ENCODE results near the gene BCAP29. TPM values are rescaled to one million over a fixed set of nuclear protein-coding genes. Genes with fewer than 3 reads are reported as not detected.

The BCAP29 gene
- total and polyA plus RNA-seq, 7 donors, result 15.6 to 173 (median 104) TPM

DNA sequence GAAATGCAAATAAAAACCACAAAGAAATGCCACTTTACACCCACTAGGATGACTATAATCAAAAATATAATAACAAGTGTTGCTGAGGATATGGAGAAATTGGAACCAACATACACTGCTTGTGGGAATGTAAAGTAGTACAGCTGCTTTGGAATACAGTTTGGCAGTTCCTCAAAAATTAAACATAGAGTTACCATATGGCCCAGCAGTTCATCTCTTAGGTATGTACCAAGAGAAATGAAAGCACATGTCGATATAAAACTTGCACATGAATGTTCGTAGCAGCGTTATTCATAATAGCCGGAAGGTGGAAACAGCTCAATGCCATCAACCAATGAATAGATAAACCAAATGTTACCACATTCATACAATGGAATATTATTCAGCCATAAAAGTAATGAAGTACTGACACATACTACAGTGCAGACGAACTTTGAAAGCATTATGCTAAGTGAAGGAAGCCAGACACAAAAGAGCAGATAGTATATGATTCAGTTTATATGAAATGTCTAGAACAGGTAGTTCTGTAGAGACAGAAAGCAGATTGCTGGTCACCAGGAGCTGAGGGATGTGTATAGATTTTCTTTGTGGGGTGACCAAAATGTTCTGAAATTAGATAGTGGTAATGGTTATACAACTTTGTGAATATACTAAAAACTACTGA, 12.4 kb downstream of the BCAP29 start:
- Histone ChIP-seq H3K36me3 (peaks cover 0 to 24% (median 2%) of the 10 kb centered on the region in 4 donors), H3K4me1 (peaks cover 0 to 59% (median 32%) of the 10 kb centered on the region in 4 donors), H3K27me3 (no peaks in the 10 kb centered on the region), H3K9me3 (no peaks in the 10 kb centered on the region), H3K27ac (peak overlapping the region in 2 of 4 donors; percentile 60 to 81), H3K4me3 (no peak overlapping the region)
- TF ChIP-seq POLR2AphosphoS5 (IDR thresholded peaks at IDR 0.05) (peak in 3 of 4 donors; percentile 58 to 63 (median 59)), POLR2A (IDR thresholded peaks at IDR 0.05) (no peak), EP300 (IDR thresholded peaks at IDR 0.05) (no peak)
- 95 to 96% methylated on average over 5 of the region's 5 CpGs for WGBS, 2 donors
- DNase-seq, result no peak
- intact Hi-C loops (cut with DNase I), result loop anchor here (10.0 kb wide), 1 partner anchor 128 kb away; no protein-coding TSS in a partner anchor

DNA sequence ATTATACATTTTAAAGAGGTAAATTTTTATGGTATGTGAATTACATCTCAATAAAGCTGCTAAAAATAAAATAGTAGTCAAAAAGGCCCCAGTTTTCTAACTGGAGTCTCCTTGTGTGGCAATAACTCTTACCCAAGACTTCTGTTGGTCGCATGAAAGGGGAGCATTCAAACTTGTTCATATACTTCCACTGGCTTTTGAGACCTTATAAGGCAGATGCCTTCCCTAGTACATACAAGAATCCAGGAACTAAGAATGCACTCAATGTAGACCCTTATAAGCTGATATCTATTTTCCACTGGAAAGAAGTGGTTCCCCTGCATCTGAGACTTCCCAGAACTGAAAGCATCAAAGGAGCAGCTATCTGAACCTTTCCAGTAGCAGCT, 13.0 kb downstream of the BCAP29 start:
- WGBS, 2 donors, result 92 to 93% methylated on average over 1 of the region's 1 CpG
- H3K9me3 ChIP-seq, result no peaks in the 10 kb centered on the region
- peak overlapping the region in 2 of 4 donors; percentile 60 to 81 for H3K27ac ChIP-seq
- peaks cover 0 to 24% (median 2%) of the 10 kb centered on the region in 4 donors for H3K36me3 ChIP-seq
- TF ChIP-seq, protein P1, sequence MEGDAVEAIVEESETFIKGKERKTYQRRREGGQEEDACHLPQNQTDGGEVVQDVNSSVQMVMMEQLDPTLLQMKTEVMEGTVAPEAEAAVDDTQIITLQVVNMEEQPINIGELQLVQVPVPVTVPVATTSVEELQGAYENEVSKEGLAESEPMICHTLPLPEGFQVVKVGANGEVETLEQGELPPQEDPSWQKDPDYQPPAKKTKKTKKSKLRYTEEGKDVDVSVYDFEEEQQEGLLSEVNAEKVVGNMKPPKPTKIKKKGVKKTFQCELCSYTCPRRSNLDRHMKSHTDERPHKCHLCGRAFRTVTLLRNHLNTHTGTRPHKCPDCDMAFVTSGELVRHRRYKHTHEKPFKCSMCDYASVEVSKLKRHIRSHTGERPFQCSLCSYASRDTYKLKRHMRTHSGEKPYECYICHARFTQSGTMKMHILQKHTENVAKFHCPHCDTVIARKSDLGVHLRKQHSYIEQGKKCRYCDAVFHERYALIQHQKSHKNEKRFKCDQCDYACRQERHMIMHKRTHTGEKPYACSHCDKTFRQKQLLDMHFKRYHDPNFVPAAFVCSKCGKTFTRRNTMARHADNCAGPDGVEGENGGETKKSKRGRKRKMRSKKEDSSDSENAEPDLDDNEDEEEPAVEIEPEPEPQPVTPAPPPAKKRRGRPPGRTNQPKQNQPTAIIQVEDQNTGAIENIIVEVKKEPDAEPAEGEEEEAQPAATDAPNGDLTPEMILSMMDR (IDR thresholded peaks at IDR 0.05), result no peak
- TF ChIP-seq POLR2A (IDR thresholded peaks at IDR 0.05), result no peak
- H3K27me3 ChIP-seq, result no peaks in the 10 kb centered on the region
- no peak overlapping the region for H3K4me3 ChIP-seq
- peaks cover 0 to 59% (median 32%) of the 10 kb centered on the region in 4 donors for H3K4me1 ChIP-seq
- intact Hi-C loops (cut with DNase I), result loop anchor here (10.0 kb wide), 1 partner anchor 128 kb away; no protein-coding TSS in a partner anchor
- DNase-seq, result no peak

DNA sequence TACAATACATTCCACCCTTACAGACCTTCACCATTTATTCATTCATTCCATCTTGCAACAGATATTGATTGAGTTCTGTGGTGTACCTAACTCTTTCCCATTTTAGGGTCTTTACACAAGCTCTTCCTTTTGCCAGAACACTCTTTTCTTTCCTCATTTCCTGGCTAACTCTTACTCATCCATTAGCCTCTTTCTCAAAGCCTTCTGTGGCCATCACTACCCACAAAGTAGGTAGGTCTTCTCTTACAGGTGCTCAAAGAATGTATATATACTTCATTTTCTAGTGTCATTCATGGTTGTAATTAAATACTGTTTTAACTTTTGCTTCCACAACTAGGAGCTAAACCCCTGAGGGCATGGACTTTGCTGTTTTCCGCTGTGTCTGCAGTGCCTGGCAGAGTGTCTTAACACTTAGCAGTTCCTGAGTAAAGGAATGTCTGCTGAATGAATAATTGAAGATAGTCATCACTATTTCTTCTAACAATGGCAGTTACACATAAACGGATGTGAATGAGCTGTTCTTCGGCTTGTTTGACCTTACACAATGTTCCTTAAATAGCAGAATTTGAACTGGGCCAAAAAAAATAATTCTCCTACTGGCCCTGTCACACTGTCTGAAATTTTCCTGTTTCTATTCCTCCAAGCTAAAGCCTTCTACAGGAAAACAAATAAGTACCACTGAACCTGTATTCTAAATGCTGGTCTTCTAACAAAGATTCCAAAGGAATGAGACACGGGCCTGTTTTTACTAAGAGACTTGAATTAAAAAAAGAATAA, 15.1 kb downstream of the BCAP29 start:
- WGBS, 2 donors, result 80 to 87% methylated on average over 4 of the region's 4 CpGs
- Histone ChIP-seq H3K36me3 (peaks cover 0 to 27% (median 2%) of the 10 kb centered on the region in 4 donors), H3K27ac (peak overlapping the region; percentile 10 to 81 (median 70)), H3K4me3 (no peak overlapping the region), H3K4me1 (peaks cover 0 to 51% (median 28%) of the 10 kb centered on the region in 4 donors), H3K9me3 (no peaks in the 10 kb centered on the region), H3K27me3 (no peaks in the 10 kb centered on the region)
- intact Hi-C loops (cut with DNase I), result loop anchor here (5.0 to 10.0 kb wide), 2 partner anchors 33 to 130 kb away; partner anchors contain the start of genes COG5 and DUS4L
- DNase-seq, result no peak
- TF ChIP-seq POLR2AphosphoS5 (IDR thresholded peaks at IDR 0.05), result peak in 3 of 4 donors; percentile 46 to 65 (median 62)
- TF ChIP-seq POLR2A (IDR thresholded peaks at IDR 0.05), result no peak

DNA sequence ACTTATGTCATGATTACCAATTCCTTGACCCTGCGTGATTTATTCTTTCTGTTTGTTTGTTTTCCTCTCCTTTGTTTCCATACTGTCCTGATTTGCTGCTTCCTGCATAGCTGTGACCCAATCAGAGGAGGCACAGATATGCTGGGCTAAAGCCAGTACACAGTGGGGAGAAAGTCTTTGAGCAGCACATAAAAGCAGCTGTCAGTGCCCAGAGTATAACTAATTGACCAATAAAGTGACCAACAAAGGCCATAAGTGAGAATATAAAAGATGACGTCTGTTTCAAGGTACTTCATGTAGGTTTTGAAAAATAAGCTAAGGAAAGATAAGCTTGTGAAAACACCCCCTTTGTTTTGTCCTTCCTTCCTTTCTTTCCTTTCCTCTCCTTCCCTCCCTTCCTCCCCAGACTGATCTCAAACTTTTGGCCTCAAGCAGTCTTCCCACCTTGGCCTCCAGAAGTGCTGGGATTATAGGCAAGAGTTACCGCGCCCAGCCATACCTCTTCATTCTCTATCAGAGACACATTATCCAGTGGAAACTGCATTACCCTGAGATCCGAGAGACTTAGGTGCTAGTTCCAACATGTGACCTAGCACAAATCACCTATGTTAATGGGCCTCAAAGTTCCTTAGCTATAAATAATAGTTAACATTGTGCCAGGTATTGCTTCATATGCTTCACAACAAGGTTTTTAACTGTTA, 17.0 kb downstream of the BCAP29 start:
- no peak overlapping the region for H3K4me3 ChIP-seq
- peak overlapping the region in 1 of 4 donors; percentile 28 for H3K27ac ChIP-seq
- H3K9me3 ChIP-seq, result no peaks in the 10 kb centered on the region
- H3K36me3 ChIP-seq, result peaks cover 0 to 46% (median 8%) of the 10 kb centered on the region in 4 donors
- H3K27me3 ChIP-seq, result no peaks in the 10 kb centered on the region
- WGBS, 2 donors, result 44 to 78% methylated on average over 5 of the region's 5 CpGs
- peaks cover 0 to 33% (median 15%) of the 10 kb centered on the region in 4 donors for H3K4me1 ChIP-seq
- intact Hi-C loops (cut with DNase I), result loop anchor here (5.0 to 10.0 kb wide), 2 partner anchors 35 to 132 kb away; partner anchors contain the start of genes COG5 and DUS4L
- no peak for DNase-seq
- TF ChIP-seq EP300 (IDR thresholded peaks at IDR 0.05), result no peak
- TF ChIP-seq POLR2AphosphoS5 (IDR thresholded peaks at IDR 0.05), result no peak
- TF ChIP-seq POLR2A (IDR thresholded peaks at IDR 0.05), result no peak
- TF ChIP-seq, protein P1 (IDR thresholded peaks at IDR 0.05), result no peak

DNA sequence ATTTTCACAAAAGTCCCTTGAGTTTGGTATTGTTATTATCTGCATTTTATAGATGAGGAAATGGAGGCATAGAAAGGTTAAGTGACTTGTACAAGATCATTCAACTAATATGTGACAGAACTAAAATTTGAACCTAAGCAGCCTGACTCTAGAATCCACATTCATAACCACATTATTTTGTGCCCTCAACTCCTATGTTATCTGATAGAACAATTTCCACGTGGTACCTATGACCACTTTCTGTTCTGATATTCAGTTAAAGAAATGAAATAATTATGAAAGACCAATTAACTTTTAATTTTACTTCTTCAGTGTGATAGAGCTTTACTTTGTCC, 17.5 kb downstream of the BCAP29 start:
- Histone ChIP-seq H3K27ac (no peak overlapping the region), H3K27me3 (no peaks in the 10 kb centered on the region), H3K4me3 (no peak overlapping the region), H3K9me3 (no peaks in the 10 kb centered on the region), H3K36me3 (peaks cover 0 to 48% (median 8%) of the 10 kb centered on the region in 4 donors), H3K4me1 (peaks cover 0 to 28% (median 13%) of the 10 kb centered on the region in 4 donors)
- DNase-seq, result no peak
- intact Hi-C loops (cut with DNase I), result loop anchor here (5.0 to 10.0 kb wide), 2 partner anchors 35 to 133 kb away; partner anchors contain the start of genes COG5 and DUS4L
- 32 to 83% methylated on average over 1 of the region's 1 CpG for WGBS, 2 donors
- TF ChIP-seq EP300 (IDR thresholded peaks at IDR 0.05) (no peak), POLR2AphosphoS5 (IDR thresholded peaks at IDR 0.05) (no peak), POLR2A (IDR thresholded peaks at IDR 0.05) (no peak)
- TF ChIP-seq, protein P1 (IDR thresholded peaks at IDR 0.05), result no peak

All from sigmoid colon (tissue), 7 donors.